DND-41 (cell line): ENCODE data around the gene CLSTN3.

Experiments used
- CTCF ChIP-seq: IDR thresholded peaks from 2 replicates; pipeline ENCODE4 v1.5.1; 2012; ENCODE audit warnings: borderline replicate concordance, low read length, moderate library complexity, mild to moderate bottlenecking; ENCODE audit not compliant: poor library complexity, severe bottlenecking; ENCODE audit errors: extremely low read depth
- EZH2 ChIP-seq: IDR thresholded peaks from 3 replicates; pipeline ENCODE4 v1.6.1; 2012; ENCODE audit warnings: borderline replicate concordance, low read depth, mild to moderate bottlenecking, moderate library complexity, low read length, inconsistent platforms; ENCODE audit not compliant: severe bottlenecking

- TF ChIP-seq CTCF (no peak), EZH2 (no peak)
Observed at GRCh38 chr12:7158781-7159609, 28.8 kb downstream of the CLSTN3 start.
